SK-N-SH treated with all-trans-retinoic acid at 6 μM for 48 hours (cell line): ENCODE results near the gene UBTD1.

Experiments used
- GLIS3 ChIP-seq: fragments of 250-450 bp; sonication (Bioruptor Pico); IDR thresholded peaks from 2 replicates; pipeline ENCODE4 v1.5.0; 2020; ENCODE audit warnings: mild to moderate bottlenecking, moderate library complexity
- POU6F1 ChIP-seq: fragments of 250-450 bp; sonication (Bioruptor Pico); IDR thresholded peaks from 2 replicates; pipeline ENCODE4 v1.8.0; 2021; ENCODE audit warnings: low read depth, mild to moderate bottlenecking, moderate library complexity, borderline replicate concordance
- ZNF565 ChIP-seq: fragments of 450-650 bp; formaldehyde crosslinking; conservative IDR thresholded peaks from 2 replicates; pipeline ENCODE4 v1.5.0; 2020; ENCODE audit warnings: low read depth, mild to moderate bottlenecking, moderate library complexity
- TF ChIP-seq, protein P1 (sequence below): fragments of 250-450 bp; sonication (Bioruptor Pico); IDR thresholded peaks from 2 replicates; pipeline ENCODE4 v1.8.0; 2020; ENCODE audit warnings: mild to moderate bottlenecking, moderate library complexity, borderline replicate concordance

- no peak for TF ChIP-seq ZNF565 (CRISPR knock-in tag)
- TF ChIP-seq, protein P1, sequence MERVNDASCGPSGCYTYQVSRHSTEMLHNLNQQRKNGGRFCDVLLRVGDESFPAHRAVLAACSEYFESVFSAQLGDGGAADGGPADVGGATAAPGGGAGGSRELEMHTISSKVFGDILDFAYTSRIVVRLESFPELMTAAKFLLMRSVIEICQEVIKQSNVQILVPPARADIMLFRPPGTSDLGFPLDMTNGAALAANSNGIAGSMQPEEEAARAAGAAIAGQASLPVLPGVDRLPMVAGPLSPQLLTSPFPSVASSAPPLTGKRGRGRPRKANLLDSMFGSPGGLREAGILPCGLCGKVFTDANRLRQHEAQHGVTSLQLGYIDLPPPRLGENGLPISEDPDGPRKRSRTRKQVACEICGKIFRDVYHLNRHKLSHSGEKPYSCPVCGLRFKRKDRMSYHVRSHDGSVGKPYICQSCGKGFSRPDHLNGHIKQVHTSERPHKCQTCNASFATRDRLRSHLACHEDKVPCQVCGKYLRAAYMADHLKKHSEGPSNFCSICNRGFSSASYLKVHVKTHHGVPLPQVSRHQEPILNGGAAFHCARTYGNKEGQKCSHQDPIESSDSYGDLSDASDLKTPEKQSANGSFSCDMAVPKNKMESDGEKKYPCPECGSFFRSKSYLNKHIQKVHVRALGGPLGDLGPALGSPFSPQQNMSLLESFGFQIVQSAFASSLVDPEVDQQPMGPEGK: no peak
- TF ChIP-seq GLIS3 (CRISPR knock-in tag): no peak
- TF ChIP-seq POU6F1 (CRISPR knock-in tag): no peak
Measured at GRCh38 chr10:97494151-97494550, 4.6 kb upstream of the UBTD1 start.
